ENCODE results near the gene KLRC2.
"Not testable (repeated sequence)": the region's sequence is repeated elsewhere in the genome, so short reads cannot be mapped to it uniquely, and the experiment has no call there.

Gene KLRC2

DNA sequence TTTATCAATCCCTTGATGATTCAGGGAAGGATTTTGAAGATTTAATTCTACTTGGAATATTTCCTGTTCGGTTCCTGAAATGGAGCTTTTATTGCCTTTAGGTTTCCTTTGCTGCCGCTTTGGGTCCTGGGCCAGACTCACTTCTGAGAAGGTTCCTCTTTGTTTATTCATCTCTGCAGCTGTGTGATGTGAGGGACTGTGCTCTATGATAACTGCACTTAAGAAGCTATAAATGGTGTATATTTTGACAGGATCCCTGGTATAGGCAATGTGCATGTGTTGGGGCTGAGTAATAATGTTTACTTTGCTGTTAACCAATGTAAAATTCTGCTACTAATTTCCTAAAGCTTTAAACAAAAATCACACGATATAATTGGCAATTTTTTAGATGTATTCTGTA lies at the start of gene KLRC2:
Gene KLRC2, minus strand, starts transcription at position 195 of the 400 bp plus-strand sequence. Its CDS starts 24 bp downstream, at position 171.
- not testable (repeated sequence) for DNase-seq

DNA sequence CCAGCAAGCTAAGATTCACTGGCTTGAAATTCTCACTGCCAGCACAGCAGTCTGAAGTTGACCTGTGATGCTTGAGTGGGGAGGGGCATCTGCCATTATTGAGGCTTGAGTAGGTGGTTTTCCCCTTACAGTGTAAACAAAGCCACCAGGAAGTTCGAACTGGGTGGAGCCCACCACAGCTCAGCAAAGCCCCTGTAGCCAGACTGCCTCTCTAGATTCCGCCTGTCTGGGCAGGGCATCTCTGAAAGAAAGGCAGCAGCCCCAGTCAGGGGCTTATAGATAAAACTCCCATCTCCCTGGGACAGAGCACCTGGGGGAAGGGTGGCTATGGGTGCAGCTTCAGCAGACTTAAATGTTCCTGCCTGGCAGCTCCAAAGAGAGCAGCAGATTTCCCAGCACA lies 46.1 kb upstream of the KLRC2 start:
- not testable (repeated sequence) for DNase-seq

DNA sequence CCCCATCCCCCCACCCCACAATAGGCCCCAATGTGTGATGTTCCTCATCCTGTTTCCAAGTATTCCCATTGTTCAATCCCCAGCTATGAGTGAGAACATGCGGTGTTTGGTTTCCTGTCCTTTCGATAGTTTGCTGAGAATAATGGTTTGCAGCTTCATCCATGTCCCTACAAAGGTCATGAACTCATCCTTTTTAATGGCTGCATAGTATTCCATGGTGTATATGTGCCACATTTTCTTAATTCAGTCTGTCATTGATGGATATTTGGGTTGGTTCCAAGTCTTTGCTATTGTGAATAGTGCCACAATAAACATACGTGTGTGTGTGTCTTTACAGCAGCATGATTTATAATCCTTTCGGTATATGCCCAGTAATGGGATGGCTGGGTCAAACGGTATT lies 37.0 kb upstream of the KLRC2 start:
- DNase-seq, result not testable (repeated sequence)

DNA sequence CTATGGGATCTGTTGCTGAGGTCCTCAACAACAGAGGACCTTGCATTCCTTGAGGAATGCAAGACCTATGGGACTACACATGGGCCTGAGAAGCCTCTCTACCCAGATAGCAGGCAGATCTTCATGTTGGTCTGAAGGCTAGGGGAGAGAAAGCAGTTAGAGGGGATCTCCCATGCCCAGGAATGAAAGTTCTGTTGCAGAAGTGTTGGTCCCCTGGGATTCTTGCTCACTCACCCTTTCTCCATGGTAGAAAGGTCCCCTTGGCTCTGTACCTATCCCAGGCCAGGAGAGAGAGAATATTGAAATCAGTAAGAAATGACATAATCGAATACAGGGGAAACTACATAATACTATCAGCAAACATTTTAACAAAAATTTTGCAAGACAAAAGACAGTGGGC lies 33.9 kb upstream of the KLRC2 start:
- DNase-seq, result no peak

DNA sequence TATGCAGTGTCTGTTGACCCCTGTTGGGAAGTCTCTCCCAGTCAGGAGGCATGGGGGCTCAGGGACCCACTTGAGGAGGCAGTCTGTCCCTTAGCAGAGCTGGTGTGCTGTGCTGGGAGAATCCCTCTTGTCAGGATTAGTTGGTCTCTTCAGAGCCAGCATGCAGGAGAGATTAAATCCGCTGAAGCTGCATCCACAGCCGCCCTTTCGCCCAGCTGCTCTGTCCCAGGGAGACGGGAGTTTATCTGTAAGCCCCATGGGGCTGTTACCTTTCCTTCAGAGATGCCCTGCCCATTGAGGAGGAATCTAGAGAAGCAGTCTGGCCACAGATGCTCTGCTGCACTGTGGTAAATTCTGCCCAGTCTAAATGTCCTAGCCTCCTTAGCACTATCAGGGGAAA lies 30.5 kb upstream of the KLRC2 start:
- DNase-seq, result no peak

DNA sequence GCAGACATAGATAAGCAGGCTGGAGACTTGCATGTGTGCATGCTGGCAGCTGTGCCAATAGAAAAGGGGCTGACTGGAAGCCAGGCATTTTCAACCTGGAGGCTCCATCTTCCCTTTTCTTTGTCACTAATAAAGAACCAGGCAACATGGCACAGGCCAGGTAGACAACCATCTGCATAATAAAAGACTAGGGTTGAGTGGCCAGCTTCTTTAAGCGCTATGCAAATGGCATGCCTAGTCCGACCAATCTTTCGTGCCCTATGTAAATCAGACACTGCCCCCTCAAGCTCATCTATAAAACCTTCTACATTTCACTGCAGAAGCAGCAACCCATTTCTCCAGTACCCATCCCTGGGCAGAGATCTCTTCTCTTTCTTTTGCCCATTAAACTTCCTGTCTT lies 21.9 kb upstream of the KLRC2 start:
- no peak for DNase-seq

DNA sequence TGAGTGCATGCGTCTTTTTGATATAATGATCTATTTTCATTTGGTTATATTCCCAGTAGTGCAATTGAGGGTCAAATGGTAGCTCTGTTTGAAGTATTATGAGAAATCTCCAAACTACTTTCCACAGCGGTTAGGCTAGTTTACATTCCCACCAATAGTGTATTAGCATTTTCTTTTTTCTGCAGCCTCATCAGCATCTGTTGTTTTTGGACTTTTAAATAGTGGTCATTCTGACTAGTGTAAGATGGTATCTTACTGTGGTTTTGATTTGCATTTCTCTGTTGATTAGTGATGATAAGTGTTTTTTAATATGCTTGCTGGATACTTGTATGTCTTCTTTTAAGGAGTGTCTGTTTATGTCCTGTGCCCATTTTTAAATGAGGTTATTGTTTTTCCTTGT lies 21.0 kb upstream of the KLRC2 start:
- DNase-seq, result no peak

DNA sequence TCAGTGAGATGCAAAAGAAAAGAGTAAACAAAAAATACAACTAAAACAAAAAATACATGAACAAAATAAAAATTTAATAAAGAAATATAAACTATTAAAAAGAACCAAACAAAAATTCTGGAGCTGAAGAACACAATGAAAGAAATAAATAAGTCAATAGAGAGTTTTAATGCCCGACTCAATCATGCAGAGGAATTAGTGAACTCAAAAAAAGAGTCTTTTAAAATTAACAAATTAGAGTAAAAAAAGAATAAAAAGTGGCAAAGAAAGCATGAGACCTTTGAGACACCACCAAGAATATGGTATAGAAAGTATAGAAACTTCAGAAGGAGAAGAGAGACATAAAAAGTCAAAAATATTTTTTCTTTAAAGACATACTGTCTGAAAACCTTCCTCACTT lies 20.0 kb upstream of the KLRC2 start:
- DNase-seq, result no peak

DNA sequence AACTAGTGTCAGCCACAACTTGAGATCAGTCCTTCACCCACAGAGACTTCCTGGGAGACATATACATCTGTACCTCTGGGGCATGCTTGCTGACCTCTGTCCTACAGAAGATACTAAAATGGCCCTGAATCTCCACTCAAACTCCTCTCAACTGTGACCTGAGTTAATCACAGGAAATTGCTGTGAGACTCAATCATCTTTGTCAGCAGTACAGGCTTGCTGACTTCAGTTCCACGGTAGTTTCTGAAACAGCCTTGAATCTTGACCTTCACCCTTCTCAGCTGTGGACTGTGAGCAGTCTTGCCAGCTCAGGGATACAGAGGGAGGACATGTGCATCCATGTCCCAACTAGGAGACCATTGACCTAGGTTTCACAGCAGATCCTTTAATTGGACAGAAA lies 18.7 kb upstream of the KLRC2 start:
- no peak for DNase-seq

DNA sequence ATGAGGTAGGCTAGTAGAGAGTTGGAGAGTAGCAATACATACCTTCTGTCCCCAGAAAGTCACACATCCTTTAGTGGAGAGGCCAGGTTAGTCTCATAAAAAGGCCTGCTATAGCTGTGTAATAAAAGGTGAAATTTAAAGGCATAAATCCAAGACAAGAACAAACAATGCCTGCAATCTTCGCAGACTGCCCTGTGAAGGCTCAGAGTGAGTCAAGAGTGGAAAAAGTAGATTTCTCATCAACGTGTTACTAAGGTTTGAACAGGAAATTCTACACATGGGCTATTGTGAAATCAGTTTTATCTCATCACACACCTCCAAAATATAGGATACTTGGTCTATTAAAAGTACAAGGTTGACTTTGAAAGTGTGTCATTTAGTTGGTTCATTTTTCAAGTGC lies 17.3 kb upstream of the KLRC2 start, which contains the start of gene KLRC1:
Gene KLRC1, minus strand, starts transcription at position 222 of the 400 bp plus-strand sequence. CDS start 2,221 bp downstream, outside the sequence.
- no peak for DNase-seq

DNA sequence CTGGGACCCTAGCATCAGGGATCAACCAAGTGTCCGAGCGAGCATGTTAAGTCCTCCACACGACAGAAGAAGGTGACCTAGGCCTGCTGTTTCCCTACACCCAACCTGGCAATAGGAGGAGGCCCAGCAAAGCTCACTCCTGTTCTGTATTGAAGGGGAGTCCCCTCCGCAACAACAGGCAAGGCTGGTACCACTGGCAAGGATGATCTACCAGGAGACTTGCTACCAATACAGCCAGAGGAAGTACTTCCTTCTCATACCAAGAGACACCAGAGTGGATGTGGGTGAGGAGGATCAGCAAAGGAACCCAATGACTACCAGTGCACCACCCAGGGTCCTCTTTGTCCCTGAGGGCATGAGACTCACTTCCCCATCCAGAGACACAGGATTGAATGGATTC lies 12.4 kb upstream of the KLRC2 start:
- DNase-seq, result no peak

DNA sequence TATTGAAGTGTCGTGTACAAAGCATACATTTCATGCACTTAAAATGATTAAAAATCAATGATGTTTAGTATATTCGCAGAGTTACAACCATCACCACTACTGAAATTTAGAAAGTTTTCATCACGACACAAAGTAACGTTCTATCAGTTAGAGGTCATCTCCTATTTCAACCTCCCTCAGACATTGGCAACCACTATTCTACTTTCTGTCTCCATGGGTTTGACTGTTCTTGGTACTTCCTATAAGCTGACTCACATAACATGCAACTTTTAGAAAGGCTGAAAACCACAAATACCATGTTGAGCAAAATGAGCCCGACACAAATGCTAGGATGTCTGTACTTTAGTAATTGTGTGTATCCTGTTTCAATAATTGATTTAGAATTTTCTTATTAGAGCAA lies 10.2 kb upstream of the KLRC2 start:
- DNase-seq, result not testable (repeated sequence)

DNA sequence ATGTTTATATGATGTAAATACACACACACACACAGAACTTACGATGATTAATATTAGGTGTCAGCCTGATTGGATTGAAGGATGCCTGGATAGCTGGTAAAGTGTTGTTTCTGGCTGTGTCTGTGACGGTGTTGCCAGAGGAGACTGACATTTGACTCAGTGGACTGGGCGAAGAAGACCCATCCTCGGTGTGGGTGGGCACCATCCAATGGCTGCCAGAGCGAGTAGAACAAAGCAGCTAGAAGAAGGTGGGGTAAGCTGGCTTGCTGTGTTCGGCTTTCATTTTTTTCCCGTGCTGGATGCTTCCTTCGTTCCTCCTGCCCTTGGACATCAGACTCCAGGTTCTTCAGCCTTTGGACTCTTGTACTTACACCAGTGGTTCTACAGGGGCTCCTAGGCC lies 5.3 kb upstream of the KLRC2 start:
- not testable (repeated sequence) for DNase-seq

DNA sequence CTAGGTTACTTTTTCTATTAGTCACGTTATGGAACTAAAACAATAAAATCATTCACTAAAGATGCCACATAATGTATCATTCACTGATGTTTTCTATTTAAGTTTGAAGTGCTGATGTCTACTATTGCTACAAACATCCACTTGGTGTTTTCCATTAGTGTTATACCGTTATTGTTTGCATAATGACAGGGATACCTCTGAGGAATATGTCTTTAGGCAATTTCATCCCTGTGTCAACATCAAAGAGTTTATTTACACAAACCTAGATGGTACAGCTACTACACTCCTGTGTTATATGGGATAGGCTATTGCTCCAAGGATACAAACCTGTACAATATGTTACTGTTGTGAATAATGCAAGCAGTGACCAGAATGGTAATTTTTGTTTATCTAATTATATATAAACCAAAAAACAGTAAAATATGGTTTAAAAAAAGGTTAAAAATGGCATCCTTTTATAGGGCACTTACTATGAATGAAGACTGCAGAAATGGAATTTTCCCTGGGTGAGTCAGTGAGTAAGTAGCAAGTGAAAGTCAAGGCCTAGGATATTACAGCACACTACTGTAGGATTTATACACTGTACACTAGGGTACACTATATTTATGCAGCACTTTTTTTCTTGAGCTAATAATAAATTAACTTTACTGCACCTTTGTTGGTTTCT lies 3.9 kb upstream of the KLRC2 start:
- not testable (repeated sequence) for DNase-seq

DNA sequence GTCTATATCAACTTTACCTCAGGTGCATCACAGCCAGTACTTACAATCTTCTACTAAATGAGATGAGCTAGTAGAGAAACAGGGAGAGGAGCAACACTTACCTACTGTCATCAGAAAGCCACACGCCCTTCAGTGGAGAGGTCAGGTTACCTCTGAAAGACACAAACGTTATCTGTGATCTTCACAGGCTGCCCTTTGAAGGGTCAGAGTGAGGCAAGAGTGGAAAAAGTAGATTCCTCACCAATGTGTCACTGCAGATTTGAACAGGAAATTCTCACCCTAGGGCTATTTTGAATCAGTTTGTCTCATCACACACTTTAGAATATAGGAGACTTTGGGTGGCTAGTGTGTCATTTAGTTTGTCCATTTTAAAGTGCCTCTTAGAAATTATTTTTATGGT lies 1.8 kb upstream of the KLRC2 start:
- not testable (repeated sequence) for DNase-seq

DNA sequence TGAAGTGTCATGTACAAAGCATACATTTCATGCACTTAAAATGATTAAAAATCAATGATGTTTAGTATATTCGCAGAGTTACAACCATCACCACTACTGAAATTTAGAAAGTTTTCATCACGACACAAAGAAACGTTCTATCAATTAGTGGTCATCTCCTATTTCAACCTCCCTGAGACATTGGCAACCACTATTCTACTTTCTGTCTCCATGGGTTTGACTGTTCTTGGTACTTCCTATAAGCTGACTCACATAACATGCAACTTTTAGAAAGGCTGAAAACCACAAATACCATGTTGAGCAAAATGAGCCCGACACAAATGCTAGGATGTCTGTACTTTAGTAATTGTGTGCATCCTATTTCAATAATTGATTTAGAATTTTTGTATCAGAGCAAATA lies 5.2 kb downstream of the KLRC2 start:
- DNase-seq, result not testable (repeated sequence)

DNA sequence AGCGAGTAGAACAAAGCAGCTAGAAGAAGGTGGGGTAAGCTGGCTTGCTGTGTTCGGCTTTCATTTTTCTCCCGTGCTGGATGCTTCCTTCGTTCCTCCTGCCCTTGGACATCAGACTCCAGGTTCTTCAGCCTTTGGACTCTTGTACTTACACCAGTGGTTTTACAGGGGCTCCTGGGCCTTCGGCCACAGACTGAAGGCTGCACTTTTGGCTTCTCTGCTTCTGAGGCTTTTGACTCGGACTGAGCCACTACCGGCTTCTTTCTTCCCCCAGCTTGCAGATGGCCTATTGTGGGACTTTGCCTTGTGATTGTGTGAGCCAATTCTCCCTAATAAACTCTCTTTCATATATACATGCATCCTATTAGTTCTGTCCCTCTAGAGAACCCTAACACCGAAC lies 9.9 kb downstream of the KLRC2 start:
- DNase-seq, result not testable (repeated sequence)

DNA sequence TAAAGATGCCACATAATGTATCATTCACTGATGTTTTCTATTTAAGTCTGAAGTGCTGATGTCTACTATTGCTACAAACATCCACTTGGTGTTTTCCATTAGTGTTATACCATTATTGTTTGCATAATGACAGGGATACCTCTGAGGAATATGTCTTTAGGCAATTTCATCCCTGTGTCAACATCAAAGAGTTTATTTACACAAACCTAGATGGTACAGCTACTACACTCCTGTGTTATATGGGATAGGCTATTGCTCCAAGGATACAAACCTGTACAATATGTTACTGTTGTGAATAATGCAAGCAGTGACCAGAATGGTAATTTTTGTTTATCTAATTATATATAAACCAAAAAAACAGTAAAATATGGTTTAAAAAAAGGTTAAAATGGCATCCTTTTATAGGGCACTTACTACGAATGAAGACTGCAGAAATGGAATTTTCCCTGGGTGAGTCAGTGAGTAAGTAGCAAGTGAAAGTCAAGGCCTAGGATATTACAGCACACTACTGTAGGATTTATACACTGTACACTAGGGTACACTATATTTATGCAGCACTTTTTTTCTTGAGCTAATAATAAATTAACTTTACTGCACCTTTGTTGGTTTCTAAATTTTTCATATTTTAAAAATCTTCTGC lies 11.4 kb downstream of the KLRC2 start:
- DNase-seq, result not testable (repeated sequence)

DNA sequence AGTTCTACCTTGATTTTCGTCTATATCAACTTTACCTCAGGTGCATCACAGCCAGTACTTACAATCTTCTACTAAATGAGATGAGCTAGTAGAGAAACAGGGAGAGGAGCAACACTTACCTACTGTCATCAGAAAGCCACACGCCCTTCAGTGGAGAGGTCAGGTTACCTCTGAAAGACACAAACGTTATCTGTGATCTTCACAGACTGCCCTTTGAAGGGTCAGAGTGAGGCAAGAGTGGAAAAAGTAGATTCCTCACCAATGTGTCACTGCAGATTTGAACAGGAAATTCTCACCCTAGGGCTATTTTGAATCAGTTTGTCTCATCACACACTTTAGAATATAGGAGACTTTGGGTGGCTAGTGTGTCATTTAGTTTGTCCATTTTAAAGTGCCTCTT lies 13.7 kb downstream of the KLRC2 start:
- DNase-seq, result not testable (repeated sequence)

DNA sequence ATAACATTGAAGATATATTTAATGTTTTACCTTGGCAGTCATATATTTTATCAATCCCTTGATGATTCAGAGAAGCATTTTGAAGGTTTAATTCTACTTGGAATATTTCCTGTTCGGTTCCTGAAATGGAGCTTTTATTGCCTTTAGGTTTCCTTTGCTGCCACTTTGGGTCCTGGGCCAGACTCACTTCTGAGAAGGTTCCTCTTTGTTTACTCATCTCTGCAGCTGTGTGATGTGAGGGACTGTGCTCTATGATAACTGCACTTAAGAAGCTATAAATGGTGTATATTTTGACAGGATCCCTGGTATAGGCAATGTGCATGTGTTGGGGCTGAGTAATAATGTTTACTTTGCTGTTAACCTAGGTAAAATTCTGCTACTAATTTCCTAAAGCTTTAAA lies 15.5 kb downstream of the KLRC2 start, which contains the start of gene KLRC3:
Gene KLRC3, minus strand, starts transcription at position 262 of the 400 bp plus-strand sequence. Its CDS starts 45 bp downstream, at position 217.
- not testable (repeated sequence) for DNase-seq

DNA sequence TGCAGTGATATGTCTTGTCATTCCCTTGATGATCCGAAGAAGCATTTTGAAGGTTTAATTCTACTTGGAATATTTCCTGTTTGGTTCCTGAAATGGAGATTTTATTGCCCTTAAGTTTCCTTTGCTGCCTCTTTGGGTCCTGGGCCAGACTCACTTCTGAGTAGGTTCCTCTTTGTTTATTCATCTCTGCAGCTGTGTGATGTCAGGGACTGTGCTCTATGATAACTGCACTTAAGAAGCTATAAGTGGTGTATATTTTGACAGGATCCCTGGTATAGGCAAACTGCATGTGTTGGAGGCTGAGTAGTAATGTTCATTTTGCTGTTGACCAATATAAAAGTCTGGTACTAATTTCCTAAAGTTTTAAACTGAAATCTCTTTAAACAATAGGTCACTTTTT lies 26.4 kb downstream of the KLRC2 start, which contains the start of gene KLRC4:
Gene KLRC4, minus strand, starts transcription at position 366 of the 400 bp plus-strand sequence. Its CDS starts 182 bp downstream, at position 184.
- peak; percentile 6 for DNase-seq

DNA sequence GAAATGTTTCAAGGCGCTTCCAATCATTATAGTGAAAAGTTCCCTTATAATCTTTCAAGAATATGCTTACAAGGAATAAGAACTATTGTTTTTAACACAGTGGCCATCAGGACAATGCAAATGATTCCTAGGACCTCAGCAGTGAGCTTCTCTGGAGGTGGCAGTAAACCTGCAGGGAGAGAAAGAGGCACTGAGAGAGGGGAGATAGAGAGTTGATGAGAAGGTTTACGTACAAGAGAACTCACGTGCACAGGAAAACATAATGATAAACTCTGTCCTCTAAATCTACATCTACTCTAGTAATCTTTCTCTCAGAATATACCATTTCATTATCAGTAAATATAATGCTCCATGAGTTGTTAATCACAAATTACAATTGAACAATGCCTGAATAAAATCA lies 27.0 kb downstream of the KLRC2 start:
- no peak for DNase-seq

DNA sequence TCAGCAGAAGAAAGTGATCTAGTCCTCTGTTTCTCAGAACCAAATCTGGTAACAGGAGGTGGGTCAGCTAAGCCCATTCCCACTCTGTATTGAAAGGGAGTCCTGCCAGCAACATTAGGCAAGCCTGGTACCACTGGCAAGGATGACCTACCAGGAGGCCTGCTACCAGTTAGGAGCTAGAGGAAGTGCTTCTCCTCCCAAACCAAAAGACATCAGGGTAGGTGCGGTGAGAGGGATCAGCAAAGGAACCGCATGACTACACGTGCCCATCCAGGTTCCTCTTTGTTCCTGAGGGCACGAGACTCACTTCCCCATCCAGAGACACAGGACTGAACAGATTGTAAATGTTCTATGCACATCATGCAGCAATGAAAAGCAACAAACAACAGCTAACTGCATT lies 29.1 kb downstream of the KLRC2 start:
- DNase-seq, result peak; percentile 38

DNA sequence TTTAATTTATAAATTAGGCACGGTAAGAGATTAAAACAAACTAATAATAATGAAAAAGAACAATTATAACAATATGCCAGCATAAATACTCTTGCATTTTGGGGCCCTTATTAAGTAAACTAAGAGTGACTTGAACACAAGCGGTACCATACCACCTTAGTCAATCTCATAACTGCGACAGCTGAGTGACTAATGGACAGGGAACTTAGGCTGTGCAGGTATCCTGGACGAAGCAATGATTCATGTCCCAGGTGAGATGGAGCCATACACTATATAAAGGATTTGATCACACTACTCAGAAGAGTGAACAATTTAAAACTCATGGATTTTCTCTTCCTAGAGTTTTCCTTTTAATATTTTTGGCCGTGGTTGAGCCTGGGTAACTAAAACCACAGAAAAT lies 30.5 kb downstream of the KLRC2 start:
- no peak for DNase-seq

Data from inflammatory macrophage treated with lipopolysaccharide for 4 hours (primary cell).